Measurements from ENCODE around the gene MGAT3. TPM values are rescaled to one million over a fixed set of nuclear protein-coding genes. Genes with fewer than 3 reads are reported as not detected.

MGAT3 gene
- total RNA-seq, 1 experiment from 2014 or later = 5.0 TPM

GRCh38 chr22:39462443-39463221 is 5.8 kb downstream of the MGAT3 start:
- no peak overlapping the region for H2AK5ac ChIP-seq (ENCODE audit: insufficient read length, low read length)
- no peak overlapping the region for H3K4ac ChIP-seq (ENCODE audit: low read depth, low read length)
- peaks cover 7 to 12% of the 10 kb centered on the region in 2 experiments for H3K4me1 Mint-ChIP-seq
- WGBS (ENCODE audit: extremely low coverage, insufficient read length, low lambda C conversion rate) = no CpG with 5 or more reads among the region's 13 CpGs
- H3K56ac ChIP-seq (ENCODE audit: insufficient read length, low read depth, low read length) = no peak overlapping the region
- DNase-seq = peak; percentile 71
- H3K23me2 ChIP-seq (ENCODE audit: insufficient read length, low read depth, low read length, poor library complexity, severe bottlenecking) = peaks cover 3% of the 10 kb centered on the region
- no peak overlapping the region for H3K9ac ChIP-seq (ENCODE audit: extremely low read depth, insufficient read length, low read length)
- no peak overlapping the region for H3K4me2 ChIP-seq (ENCODE audit: insufficient read depth, insufficient read length, low read length)
- no peak overlapping the region for H2BK20ac ChIP-seq (ENCODE audit: low read depth, low read length, poor library complexity, severe bottlenecking)
- no peak overlapping the region for H3T11ph ChIP-seq (ENCODE audit: low read length)
- no peaks in the 10 kb centered on the region for H3K36me3 Mint-ChIP-seq (ENCODE audit: insufficient read depth in 1 of 3, low read depth in 3 of 3)
- H3K27me3 Mint-ChIP-seq (ENCODE audit: low read depth) = peaks cover 51% of the 10 kb centered on the region
- H3K18ac ChIP-seq (ENCODE audit: insufficient read length, low read depth, low read length) = no peak overlapping the region
- H3K79me2 ChIP-seq (ENCODE audit: insufficient read depth, low read length) = no peaks in the 10 kb centered on the region
- no peaks in the 10 kb centered on the region for H4K20me1 ChIP-seq (ENCODE audit: control insufficient read depth, insufficient read depth, insufficient read length)
- no peak overlapping the region for H4K91ac ChIP-seq (ENCODE audit: insufficient read length, low read depth, low read length)
- H3K9me3 ChIP-seq (ENCODE audit: control insufficient read depth, low read depth, low read length) = no peaks in the 10 kb centered on the region
- peaks cover 5% of the 10 kb centered on the region; the same call in 1 of the 2 replicates for H3K27me3 ChIP-seq (ENCODE audit: insufficient read depth, low read length)
- no peaks in the 10 kb centered on the region for H3K79me1 ChIP-seq (ENCODE audit: insufficient read depth, low read depth, low read length, poor library complexity, severe bottlenecking)
- H2AFZ ChIP-seq (ENCODE audit: low read length) = no peak overlapping the region
- no peaks in the 10 kb centered on the region for H3K9me3 Mint-ChIP-seq
- H2BK120ac ChIP-seq (ENCODE audit: low read depth, low read length, poor library complexity, severe bottlenecking) = no peak overlapping the region
- H3K14ac ChIP-seq (ENCODE audit: insufficient read depth, low read length) = no peak overlapping the region
- no peak overlapping the region for H3K27ac Mint-ChIP-seq
- H2BK15ac ChIP-seq (ENCODE audit: low read depth, low read length) = no peak overlapping the region
- H4K8ac ChIP-seq (replicated peaks; ENCODE audit: insufficient read length, low read depth, low read length) = no peak overlapping the region
- H3K27ac ChIP-seq (ENCODE audit: insufficient read length, low read depth, low read length) = no peak overlapping the region
- H2BK12ac ChIP-seq (ENCODE audit: insufficient read length, low read depth, low read length) = no peak overlapping the region
- H2BK5ac ChIP-seq (ENCODE audit: insufficient read length, low read length) = no peak overlapping the region
- H4K5ac ChIP-seq (ENCODE audit: insufficient read length, low read depth, low read length) = no peak overlapping the region
- peak; percentile 37; the same call in 2 of the 3 replicates for TF ChIP-seq CTCF (conservative IDR thresholded peaks at IDR 0.05)
- H3K4me3 Mint-ChIP-seq = no peak overlapping the region
- H3K4me1 ChIP-seq (ENCODE audit: insufficient read depth, low read length) = no peaks in the 10 kb centered on the region
- H3K23ac ChIP-seq (ENCODE audit: insufficient read length, low read depth, low read length) = no peak overlapping the region

Data from H9 (cell line).